ENCODE measurements around the gene PCBP3.

DNA sequence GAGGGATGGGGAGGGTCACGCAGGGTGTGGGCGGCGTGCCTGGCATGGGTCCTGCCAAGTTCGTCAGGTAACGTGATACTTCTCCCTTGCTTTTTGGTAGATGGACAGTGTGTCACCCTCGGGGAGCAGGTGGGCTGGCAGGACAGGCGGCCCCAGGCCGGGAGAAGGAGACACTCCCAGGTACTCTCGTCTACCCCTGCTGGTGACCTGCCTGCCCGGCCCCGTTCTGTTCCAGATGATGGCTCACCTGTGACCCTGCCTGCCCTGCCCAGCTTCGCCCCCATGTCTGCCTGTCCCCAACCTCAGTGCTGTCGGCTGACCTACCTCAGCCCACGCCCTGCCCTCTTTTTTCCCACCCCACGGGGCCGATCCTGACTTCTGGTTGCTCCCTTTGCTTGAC lies 144.7 kb downstream of the PCBP3 start:
- TF ChIP-seq POLR2A (IDR thresholded peaks at IDR 0.05): no peak
- TF ChIP-seq, protein P1, sequence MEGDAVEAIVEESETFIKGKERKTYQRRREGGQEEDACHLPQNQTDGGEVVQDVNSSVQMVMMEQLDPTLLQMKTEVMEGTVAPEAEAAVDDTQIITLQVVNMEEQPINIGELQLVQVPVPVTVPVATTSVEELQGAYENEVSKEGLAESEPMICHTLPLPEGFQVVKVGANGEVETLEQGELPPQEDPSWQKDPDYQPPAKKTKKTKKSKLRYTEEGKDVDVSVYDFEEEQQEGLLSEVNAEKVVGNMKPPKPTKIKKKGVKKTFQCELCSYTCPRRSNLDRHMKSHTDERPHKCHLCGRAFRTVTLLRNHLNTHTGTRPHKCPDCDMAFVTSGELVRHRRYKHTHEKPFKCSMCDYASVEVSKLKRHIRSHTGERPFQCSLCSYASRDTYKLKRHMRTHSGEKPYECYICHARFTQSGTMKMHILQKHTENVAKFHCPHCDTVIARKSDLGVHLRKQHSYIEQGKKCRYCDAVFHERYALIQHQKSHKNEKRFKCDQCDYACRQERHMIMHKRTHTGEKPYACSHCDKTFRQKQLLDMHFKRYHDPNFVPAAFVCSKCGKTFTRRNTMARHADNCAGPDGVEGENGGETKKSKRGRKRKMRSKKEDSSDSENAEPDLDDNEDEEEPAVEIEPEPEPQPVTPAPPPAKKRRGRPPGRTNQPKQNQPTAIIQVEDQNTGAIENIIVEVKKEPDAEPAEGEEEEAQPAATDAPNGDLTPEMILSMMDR (IDR thresholded peaks at IDR 0.05): no peak

All from right lobe of liver (tissue), 4 donors.